ENCODE data around the gene BNIP1.

DNA sequence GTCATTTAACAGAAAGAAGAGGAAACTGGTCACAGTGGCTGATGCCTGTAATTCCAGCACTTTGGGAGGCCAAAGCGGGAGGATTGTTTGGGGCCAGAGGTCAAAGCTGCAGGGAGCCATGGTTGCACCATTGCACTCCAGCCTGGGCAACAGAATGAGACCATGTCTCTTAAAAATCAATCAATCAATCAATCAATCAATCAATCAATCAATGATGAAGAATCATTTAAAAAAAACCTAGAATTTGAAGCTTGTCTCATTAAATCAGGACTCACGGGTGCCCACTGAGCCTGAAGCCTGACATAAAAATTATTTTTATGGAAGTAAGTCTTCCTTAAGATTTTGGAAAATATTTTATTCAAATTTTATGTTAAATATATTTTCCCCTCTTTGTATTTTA is 43.9 kb downstream of the BNIP1 start:
- no peak for TF ChIP-seq RAD21 (conservative IDR thresholded peaks at IDR 0.05)
- no peak for TF ChIP-seq EZH2 (IDR thresholded peaks at IDR 0.05; ENCODE audit: borderline replicate concordance, insufficient read depth, low read length, poor library complexity, severe bottlenecking)
- TF ChIP-seq, protein P1, sequence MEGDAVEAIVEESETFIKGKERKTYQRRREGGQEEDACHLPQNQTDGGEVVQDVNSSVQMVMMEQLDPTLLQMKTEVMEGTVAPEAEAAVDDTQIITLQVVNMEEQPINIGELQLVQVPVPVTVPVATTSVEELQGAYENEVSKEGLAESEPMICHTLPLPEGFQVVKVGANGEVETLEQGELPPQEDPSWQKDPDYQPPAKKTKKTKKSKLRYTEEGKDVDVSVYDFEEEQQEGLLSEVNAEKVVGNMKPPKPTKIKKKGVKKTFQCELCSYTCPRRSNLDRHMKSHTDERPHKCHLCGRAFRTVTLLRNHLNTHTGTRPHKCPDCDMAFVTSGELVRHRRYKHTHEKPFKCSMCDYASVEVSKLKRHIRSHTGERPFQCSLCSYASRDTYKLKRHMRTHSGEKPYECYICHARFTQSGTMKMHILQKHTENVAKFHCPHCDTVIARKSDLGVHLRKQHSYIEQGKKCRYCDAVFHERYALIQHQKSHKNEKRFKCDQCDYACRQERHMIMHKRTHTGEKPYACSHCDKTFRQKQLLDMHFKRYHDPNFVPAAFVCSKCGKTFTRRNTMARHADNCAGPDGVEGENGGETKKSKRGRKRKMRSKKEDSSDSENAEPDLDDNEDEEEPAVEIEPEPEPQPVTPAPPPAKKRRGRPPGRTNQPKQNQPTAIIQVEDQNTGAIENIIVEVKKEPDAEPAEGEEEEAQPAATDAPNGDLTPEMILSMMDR (IDR thresholded peaks at IDR 0.05; ENCODE audit: poor library complexity, severe bottlenecking) = no peak
- no peak for TF ChIP-seq TAF1 (IDR thresholded peaks at IDR 0.05; ENCODE audit: low read depth)
- TF ChIP-seq POLR2AphosphoS5 (IDR thresholded peaks at IDR 0.05) = no peak
